RWPE1 (cell line): ENCODE data around the gene FLT1.

ENCODE experiments used
- CTCF ChIA-PET: fragments of 350-600 bp; sonication (Branson Sonifier 250); formaldehyde crosslinking; extraction: SDS; loops from one replicate; lab custom pipeline; 2021; lab: Yijun Ruan, JAX
- POLR2A ChIA-PET: fragments of 400-600 bp; formaldehyde crosslinking; extraction: SDS; loops from one replicate; lab custom pipeline; 2020; ENCODE audit warnings: antibody characterized with exemption; ENCODE audit not compliant: low non-redundant PET; lab: Yijun Ruan, JAX
- DNase-seq: peaks from one replicate; pipeline ENCODE4 v3.0.0; 2012; ENCODE audit warnings: low spot score
- H3K27ac ChIP-seq: fragments of 450-650 bp; 2 replicates; pipeline ENCODE4 v1.5.1; 2017
- TF ChIP-seq, protein P1 (sequence below): fragments of 450-650 bp; conservative IDR thresholded peaks from 2 replicates; pipeline ENCODE4 v1.5.1; 2017; ENCODE audit warnings: low read depth, mild to moderate bottlenecking

FLT1 gene

GRCh38 chr13:28411831-28412353 is 83.0 kb downstream of the FLT1 start:
- no peak overlapping the region for H3K27ac ChIP-seq
- ChIA-PET CTCF (no interaction called here), POLR2A (no interaction called here)
- TF ChIP-seq, protein P1, sequence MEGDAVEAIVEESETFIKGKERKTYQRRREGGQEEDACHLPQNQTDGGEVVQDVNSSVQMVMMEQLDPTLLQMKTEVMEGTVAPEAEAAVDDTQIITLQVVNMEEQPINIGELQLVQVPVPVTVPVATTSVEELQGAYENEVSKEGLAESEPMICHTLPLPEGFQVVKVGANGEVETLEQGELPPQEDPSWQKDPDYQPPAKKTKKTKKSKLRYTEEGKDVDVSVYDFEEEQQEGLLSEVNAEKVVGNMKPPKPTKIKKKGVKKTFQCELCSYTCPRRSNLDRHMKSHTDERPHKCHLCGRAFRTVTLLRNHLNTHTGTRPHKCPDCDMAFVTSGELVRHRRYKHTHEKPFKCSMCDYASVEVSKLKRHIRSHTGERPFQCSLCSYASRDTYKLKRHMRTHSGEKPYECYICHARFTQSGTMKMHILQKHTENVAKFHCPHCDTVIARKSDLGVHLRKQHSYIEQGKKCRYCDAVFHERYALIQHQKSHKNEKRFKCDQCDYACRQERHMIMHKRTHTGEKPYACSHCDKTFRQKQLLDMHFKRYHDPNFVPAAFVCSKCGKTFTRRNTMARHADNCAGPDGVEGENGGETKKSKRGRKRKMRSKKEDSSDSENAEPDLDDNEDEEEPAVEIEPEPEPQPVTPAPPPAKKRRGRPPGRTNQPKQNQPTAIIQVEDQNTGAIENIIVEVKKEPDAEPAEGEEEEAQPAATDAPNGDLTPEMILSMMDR = no peak
- DNase-seq = no peak

- H3K27ac ChIP-seq = no peak overlapping the region
- DNase-seq = no peak
- ChIA-PET CTCF (no interaction called here), POLR2A (no interaction called here)
- TF ChIP-seq, protein P1 = no peak
These were observed 84.8 kb downstream of the FLT1 start for GRCh38 chr13:28410096-28410495.

DNA sequence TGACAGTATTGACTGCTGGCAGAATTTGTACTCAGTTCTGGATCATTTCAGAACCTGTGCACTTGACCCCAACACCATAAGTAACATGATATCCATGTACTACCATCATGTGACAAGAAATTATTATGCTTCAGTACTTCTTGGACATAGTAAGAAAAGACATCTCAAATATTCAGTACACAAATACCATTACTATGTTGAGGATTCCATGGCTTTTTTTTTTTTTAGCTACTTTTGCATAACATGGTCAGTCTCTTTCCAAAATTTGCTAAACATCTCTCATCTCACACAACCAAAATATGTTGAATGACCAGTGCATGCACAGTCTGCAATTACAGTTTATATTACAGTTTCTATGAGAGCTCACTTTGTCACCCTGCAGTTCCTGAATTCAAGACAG is 85.3 kb downstream of the FLT1 start:
- POLR2A ChIA-PET = no interaction called here
- H3K27ac ChIP-seq = no peak overlapping the region
- TF ChIP-seq, protein P1 = no peak
- CTCF ChIA-PET = no interaction called here
- no peak for DNase-seq

DNA sequence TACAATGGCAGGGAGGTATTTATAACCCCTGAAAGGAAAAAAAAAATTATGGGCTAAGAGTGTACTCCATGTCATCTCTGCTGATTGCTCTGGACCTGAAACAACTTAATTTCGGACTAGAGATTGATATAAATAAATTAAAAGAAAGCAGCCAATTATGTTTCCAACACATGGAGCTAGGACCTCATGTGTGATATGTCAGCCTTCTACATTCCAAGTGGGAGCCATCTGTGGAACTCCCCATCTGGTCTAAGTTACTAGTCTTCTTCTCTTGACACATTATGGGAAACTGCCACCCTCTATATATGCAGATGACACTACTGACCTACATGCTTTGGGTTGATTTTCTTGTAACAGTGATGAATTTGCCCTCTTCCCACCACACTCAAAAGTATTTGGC is 86.1 kb downstream of the FLT1 start:
- no peak overlapping the region for H3K27ac ChIP-seq
- TF ChIP-seq, protein P1 = no peak
- CTCF ChIA-PET = no interaction called here
- POLR2A ChIA-PET = no interaction called here
- no peak for DNase-seq

DNA sequence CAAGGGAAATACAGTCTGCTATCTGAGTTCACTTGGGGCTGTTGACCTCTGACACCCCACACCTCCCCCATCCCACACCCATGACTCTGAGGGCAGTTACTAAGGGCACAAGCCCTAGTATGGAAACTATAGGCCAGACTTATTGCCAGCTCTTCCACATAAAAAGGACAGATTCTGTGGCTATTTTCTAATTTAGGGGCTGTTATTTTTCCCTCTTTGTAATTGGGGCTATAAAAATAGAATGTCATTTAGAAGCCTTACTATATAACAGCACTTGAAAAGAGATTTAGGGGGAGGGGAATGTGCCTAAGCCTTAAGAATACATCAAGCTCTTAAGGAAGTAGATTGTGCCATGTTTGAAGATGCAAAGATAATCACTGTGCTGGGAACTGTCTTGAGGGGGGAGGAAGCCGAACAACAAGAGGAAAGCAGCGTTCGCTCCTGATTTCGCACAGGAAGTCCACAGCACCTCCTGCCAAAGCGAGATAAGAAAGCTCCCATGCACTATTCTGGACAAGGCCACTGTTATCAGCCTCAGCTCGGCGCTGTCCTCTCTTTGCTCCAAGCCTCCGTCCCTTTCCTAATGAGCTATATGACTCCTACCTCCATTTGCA is 86.6 kb downstream of the FLT1 start:
- ChIA-PET CTCF (interaction anchor here (0.6 kb wide), 1 partner anchor 263 kb away, joined by 3 read pairs; no protein-coding TSS in a partner anchor), POLR2A (no interaction called here)
- TF ChIP-seq, protein P1 = no peak
- DNase-seq = no peak
- no peak overlapping the region for H3K27ac ChIP-seq

DNA sequence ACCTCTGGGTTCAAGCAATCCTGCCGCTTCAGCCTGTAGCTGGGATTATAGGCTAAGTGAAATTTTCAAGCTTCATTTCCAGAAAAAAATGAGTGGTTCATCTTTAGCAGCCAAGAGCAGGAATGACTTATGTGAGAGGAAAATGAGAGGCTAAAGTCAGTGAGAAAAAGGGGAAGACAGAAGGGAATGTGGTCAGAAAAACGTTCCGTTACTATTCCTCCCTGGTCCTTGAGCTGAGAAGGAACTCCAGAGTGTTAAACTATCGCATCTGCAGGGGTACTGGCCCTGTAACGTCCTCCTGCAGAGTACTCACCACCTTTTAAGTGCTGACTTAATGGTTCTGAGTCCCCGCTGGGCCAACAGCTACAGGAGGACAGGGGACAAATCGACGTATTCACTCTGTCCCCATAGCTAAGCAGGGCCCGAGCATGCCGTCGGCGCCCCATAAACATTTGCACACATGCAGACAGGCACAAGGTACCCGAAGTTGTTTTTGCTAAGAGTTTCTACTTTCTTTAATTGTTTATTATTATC is 88.1 kb downstream of the FLT1 start:
- TF ChIP-seq, protein P1 = no peak
- H3K27ac ChIP-seq = no peak overlapping the region
- no peak for DNase-seq
- POLR2A ChIA-PET = no interaction called here
- CTCF ChIA-PET = interaction anchor here (0.7 kb wide), 1 partner anchor 99 kb away, joined by 3 read pairs; no protein-coding TSS in a partner anchor
